RCC 7860 (cell line): ENCODE data around the gene SLC16A1.
"Not testable (repeated sequence)": the region's sequence is repeated elsewhere in the genome, so short reads cannot be mapped to it uniquely, and the experiment has no call there.

Experiments used
- DNase-seq: peaks from one replicate; pipeline ENCODE4 v3.0.0-alpha.2; 2015; ENCODE audit warnings: low spot score
- FAIRE-seq: peaks from 2 replicates; lab custom pipeline; 2012; peaks lifted over from hg19 to GRCh38; lab: Jason Lieb, UNC

SLC16A1 gene

GRCh38 chr1:112888630-112889029 lies 67.4 kb downstream of the SLC16A1 start:
- DNase-seq (no peak), FAIRE-seq (no peak)

DNA sequence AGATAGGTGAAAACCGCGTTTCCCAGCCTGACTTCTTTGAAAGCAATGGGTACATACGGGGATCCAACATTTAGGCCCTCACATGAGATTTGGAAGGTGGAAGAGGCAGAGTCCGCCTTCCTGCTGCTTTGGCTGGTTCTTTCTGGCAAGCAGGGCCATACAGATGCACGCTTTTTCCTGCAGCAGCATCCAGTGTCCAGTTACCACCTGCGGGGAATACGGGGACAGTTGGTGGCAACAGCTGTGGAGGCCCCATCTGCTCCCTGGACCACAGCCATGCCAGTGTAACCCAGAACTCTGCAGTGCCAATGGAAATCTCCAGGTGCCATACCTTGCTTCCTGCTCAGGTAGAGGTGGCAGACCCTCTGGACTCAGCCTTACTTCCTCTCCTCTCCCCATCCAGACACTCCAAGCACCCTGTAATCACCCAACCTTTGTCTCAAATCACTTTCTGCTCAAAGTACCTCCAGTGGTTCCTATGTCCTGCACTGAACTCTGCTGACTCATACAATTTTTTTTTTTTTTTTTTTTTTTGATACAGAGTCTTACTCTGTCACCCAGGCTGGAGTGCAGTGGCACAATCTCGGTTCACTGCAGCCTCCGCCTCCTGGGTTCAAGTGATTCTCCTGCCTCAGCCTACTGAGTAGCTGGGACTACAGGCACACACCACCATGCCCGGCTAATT lies 68.3 kb downstream of the SLC16A1 start:
- FAIRE-seq, result no peak
- DNase-seq, result no peak

DNA sequence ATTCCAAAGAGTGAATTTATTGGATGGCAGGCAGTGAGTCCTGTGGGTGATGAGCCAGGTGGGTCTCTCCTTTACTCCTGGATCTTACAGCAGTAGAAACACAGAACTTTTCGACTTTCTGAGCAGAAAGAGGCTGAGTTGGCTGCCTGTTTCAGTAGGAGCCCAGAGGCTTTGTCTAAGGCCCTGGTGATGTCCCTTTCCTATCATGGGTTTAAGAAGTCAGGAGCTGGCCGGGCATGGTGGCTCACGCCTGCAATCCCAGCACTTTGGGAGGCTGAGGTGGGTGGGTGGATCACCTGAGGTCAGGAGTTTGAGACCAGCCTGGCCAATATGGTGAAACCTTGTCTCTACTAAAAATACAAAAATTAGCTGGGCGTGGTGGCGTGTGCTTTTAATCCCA lies 71.0 kb downstream of the SLC16A1 start:
- not testable (repeated sequence) for FAIRE-seq, DNase-seq

- DNase-seq (no peak), FAIRE-seq (no peak)
Observed at GRCh38 chr1:112882271-112882744, 73.7 kb downstream of the SLC16A1 start.

GRCh38 chr1:112881742-112882127 lies 74.3 kb downstream of the SLC16A1 start:
- DNase-seq (peak; percentile 1), FAIRE-seq (no peak)

DNA sequence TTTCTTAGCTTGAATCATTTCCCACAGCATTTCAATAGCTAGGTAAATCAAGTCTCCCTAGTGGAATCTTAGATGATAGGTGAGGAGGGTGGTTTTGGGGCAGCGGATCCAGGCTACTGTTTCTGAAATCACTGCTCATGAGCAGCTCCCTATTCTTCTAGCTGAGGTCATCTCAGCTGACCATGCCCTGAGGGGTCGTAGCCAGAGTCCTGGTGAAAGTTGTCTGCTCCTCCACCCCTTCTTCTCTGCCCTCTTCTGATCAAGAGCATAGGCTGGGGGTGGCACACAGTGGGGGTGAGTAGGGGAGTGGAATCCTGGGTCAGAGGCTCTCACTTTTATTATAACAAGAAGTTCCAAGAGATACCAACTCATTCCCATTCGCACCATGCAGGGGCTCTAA lies 76.2 kb downstream of the SLC16A1 start:
- DNase-seq, result peak; percentile 1
- no peak for FAIRE-seq

GRCh38 chr1:112878321-112878720 lies 77.7 kb downstream of the SLC16A1 start:
- no peak for DNase-seq
- FAIRE-seq, result no peak

DNA sequence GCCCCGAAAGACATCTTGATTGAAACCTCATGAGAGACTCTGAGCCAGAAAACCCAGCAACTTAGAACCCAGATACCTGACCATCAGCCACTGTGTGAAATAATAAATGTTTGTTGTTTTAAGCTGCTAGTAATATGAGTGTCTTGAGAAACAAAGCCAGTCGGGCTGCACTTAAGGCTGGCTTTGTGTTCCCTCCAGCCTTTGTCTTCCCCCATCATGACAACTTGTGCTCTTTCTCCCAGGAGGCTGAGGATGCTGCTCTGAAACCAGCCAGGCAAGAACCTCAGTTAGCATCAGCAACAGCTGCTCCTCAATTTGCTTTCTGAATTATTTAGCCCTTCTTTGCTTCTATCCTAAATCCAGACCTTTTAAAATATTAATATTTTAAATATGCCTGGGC lies 78.2 kb downstream of the SLC16A1 start:
- no peak for DNase-seq
- no peak for FAIRE-seq

DNA sequence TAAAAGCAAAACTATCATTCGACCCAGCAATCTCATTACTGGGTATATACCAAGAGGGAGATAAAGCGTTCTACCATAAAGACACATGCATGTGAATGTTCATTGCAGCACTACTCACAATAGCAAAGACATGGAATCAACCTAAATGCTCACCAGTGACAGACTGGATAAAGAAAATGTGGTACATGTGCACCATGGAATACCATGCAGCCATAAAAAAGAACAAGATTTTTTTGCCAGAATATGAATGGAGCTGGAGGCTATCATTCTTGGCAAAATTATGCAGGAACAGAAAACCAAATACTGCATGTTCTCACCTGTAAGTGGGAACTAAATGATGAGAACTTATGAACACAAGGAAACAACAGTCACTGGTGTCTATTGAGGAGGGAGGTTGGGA lies 79.7 kb downstream of the SLC16A1 start:
- DNase-seq (no peak), FAIRE-seq (no peak)

- FAIRE-seq, result no peak
- no peak for DNase-seq
Observed at GRCh38 chr1:112872551-112872962, 83.4 kb downstream of the SLC16A1 start.

- FAIRE-seq (no peak), DNase-seq (no peak)
Observed at GRCh38 chr1:112870887-112871646, 84.9 kb downstream of the SLC16A1 start.

GRCh38 chr1:112869895-112870294 lies 86.1 kb downstream of the SLC16A1 start:
- FAIRE-seq (no peak), DNase-seq (no peak)

DNA sequence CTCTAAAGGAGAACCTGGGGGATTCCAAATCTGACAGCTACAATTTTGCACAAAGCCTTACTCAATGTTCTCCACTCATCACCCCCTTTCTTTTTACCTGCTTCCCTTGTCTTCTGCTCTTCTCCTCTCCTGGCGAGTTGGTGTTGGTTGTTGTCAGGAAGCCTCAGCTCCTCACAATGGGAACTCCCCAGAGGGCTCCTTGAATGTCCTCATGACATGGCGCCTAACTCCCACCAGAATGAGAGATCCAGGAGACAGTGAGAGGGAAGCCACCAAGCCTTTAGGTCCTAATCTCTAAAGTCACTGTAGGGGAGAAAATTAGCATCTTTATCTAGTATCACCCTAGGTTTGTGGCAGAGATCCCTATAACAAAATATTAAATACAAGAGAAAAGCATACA lies 87.8 kb downstream of the SLC16A1 start:
- DNase-seq, result no peak
- no peak for FAIRE-seq

- no peak for FAIRE-seq
- DNase-seq, result no peak
Observed at GRCh38 chr1:112866981-112867380, 89.0 kb downstream of the SLC16A1 start.

- FAIRE-seq, result no peak
- peak; percentile 75 for DNase-seq
Observed at GRCh38 chr1:112866151-112866550, 89.8 kb downstream of the SLC16A1 start.

DNA sequence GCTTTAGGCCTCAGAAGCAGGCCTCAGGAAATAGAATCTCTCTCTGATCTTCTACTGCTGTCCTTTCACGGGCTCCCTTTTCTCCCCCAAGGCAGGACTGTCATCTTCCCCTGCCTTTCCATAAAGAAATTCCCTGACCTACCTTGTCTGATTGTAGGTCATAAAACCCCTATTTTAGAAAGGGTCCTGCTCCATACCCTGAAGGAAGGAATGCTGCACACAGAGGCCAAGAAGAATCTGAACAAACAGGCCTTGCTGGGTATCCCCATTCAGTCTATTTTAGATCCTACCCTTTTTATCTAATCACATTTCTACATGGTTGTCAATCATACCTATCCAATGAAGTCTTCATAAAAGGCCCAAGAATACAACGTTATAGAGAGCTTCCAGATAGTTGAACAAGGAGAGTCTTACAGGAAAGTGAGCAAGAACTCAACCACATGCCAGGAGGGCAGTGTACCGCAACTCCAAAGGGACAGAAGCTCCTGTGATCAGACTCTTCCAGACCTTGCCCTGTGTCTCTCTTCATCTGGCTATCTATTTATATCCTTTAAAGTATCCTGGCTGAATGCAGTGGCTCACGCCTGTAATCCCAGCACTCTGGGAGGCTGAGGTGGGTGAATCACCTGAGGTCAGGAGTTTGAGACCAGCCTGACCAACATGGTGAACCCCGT lies 93.1 kb downstream of the SLC16A1 start:
- FAIRE-seq (no peak), DNase-seq (peak; percentile 22)
